PFSK-1 (cell line): Measurements from ENCODE around the gene CORIN.

Experiments
- REST ChIP-seq, 2 experiments: IDR thresholded peaks; 2 replicates each; pipeline versions ENCODE4 v1.6.1 to v1.8.0; 2011 to 2012; ENCODE audit warnings: low read depth in 2 of 2, low read length in 2 of 2, control low read depth in 1 of 2, inconsistent platforms in 1 of 2, mild to moderate bottlenecking in 1 of 2, moderate library complexity in 1 of 2; ENCODE audit not compliant: insufficient read depth in 1 of 2
- TAF1 ChIP-seq: IDR thresholded peaks from 2 replicates; pipeline ENCODE4 v1.6.1; 2012; ENCODE audit warnings: low read length, control low read depth, borderline replicate concordance; ENCODE audit not compliant: insufficient read depth

- TF ChIP-seq REST (IDR thresholded peaks at IDR 0.05; ENCODE audit: insufficient read depth in 1 of 2, low read depth in 2 of 2, low read length in 2 of 2), result no peak
- TF ChIP-seq TAF1, result no peak
Observed at GRCh38 chr4:47873877-47874541, 36.1 kb upstream of the CORIN start.
